Measurements from ENCODE around the gene NOS1AP.

NOS1AP gene

DNA sequence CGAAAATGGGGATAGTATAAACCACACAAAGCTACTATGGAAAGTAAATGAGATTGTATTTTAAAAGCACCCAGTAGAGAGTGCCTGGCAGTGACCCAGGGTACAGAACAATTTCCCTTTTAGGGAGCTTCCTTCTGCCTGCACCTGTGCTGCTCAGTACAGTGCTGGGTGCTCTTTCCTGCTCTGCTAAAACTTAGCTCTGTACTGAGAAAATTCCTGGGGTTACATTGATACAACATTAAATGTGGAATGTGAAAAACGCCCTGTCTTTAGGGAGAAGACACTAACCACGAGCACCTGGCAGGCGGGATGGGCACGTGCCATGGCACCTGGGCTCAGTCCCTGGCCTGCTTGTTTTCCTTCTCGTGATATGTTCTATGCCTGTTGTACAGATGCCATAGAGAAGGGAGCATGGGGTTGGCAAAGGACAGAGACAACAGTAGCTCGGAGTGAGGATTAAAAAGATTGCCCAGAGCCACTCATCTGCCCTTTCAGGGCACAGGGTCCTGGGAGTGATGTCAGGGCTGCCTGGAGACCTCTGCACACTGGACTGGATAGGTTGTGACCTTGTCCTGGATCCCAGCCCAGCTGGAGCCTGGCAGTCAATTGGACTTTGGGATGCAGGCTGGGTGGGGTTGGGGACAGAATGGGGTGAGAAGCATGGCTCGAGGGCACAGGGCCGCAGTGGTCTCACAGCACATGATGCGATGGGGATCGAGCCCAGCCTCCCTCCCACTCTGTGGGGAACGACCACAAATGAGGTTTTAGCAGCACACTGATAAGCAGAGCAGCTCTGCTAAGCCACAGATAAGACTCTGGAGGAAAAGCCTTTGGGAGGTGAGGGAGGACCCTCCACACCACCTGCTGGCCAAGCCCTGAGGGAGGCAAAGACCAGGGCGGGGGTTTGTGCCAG, 302.9 kb downstream of the NOS1AP start:
- no peak for DNase-seq

DNA sequence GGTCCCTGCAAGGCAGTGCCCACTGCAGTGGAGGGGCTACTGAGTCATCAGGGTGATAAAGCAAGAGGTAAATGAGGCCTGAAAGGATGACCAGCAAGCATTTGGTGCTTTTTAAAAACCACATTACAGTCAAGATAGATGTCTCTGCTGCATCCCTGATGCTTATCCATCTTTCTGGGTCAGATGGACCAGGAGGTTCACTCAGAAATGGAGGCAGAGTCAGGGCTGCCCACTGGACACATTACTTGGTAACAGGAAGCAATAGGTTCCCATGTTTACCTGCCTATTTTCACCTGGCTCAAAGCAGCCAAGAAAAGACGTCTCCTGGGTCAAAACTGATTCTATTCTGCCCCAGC, 303.6 kb downstream of the NOS1AP start:
- no peak for DNase-seq

DNA sequence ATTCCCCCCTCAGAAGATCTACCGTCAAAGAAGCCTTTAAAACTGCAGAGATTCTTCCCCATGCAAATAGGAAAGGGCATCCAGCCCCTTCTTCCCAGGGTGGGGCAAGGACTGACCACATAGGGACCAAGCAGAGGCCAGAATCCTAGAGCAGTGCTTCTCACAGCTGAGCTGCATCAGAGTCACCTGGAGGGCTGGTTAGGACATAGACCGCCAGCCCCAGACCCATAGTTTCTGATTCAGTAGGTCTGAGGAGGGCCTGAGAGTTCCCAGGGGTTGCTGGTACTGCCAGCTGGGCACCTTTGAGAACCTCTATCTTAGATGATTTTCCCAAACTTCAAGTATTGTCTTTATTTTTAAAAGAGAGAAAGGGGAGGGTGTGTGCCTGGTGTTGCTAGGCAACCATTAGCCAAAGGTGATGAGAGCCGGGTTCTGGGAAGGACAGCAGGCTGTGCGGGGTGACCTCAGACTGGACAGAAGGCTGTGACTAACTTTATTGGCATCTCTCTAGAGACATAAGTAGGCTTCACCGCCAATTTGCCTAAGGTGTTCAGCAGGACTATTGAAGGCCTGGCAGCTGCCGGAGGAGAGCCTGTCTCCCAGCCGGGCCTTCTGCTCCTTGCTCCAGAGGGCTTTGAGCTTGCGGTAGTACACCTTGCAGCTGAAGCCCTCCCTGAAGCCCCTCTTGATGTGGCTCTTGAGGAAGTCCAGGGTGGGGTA, 304.2 kb downstream of the NOS1AP start:
- no peak for DNase-seq

DNA sequence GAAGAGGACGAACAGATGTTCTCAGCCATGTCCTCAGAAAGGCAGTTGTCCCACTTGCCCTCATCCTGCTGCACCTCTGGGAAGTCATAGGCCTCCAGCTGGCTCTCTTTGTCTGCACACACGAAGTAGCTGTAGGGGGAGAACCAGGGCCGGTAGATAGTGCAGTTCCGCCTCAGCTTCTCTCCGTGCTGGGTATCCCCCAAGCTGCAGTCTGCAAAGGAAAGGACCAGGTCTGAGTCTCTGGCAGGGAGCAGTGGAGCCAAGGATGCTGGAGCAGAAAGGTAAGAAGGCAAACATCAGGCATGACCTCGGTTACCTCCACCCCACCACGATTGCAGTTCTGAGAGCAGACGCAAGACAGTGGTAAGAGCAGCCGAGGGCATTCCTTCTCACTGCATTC, 304.9 kb downstream of the NOS1AP start:
- no peak for DNase-seq

DNA sequence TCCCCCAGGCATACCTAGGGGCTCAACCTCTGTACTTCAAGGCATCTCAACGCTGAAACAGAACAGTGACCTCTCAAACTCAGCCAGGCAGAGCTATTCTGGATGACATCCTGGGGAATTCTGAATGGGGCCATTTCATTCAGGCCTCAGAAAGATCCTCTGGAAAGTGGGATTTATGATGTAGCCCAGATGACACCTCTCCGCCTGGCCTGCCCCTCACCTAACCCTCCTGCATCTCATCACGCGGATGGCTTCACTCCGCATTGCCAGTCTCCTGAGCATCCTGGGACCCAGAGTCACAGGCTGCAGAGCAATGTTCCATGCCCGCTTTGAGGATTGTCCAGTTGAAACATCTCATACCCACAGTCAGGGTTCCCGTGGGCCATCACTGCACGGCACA, 306.0 kb downstream of the NOS1AP start:
- DNase-seq: no peak

DNA sequence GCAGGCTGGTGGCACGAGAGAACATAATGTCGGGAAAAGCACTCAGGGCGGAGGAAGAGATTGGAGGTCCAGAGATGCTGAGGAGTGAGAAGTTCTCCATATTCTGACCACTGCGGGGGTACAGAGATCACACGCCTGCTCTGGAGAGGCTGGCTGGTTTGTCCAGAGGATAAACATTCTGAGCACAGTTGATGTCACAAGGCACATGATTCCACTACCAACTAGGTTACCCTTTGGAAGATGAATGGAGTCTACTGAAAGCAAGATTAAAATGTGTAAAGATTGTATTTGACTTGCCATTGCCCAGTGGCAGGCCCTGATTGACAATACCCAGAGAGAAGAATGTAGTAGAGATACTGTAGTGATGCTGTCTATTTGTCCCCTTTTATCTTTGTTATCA, 307.2 kb downstream of the NOS1AP start, which contains the start of gene SPATA46:
Gene SPATA46, minus strand, starts transcription at position 164 of the 400 bp plus-strand sequence. Its CDS starts 64 bp downstream, at position 100.
- DNase-seq: no peak

DNA sequence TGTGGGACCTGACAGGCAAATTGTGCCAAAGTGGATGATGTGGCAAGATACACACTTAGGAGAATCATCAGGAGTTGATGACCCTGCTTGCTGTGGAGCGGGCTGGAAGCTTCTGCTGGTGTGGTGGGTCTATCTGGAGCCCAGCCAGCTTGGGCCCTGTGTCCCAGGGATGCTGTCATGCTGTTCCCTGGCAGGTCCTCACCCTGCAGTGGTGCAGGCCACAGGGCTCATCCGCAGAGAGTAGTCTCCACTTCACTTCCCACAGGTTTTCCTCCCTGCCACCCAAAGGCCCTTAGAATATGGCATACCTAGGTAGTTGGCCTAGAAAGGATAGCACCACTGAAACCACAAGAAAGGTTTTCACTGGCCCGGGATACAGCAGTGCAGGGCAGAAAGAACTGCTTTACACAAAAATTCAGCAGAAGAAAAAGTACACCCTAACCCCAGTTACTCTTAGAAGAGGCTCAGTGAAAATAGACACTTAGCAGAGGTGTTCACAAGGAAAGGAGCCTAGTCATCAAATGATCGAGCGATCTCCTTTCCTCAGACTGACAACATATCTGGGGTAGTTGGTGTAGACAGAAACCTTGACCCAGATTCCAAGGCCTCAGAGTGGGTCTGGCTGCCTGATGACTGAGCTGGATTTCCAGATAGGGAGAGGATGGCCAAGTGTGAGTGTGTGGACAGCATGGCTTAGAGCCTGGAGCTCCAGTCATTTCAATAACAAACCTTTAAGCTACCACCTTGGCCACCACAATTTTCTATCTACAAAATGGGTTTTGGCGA, 310.8 kb downstream of the NOS1AP start:
- no peak for DNase-seq

DNA sequence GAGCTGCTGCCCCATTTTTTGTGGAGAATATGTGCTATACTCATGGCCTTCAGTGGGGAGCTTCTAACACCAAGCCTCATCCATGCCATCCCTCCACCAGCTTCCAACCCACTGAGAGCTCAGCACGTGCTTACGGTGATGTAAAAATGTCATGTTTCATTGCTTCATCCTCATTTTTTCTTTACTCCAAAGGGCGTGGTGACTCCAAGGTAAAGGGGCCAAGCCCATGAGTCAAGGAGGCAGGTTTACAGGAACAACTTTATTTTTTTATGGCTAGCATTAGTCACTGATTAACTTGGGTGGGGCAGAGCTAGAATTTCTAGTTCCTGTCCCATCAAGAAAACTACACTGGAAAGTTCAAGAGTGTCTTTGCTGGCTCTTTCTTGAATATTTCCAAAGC, 311.9 kb downstream of the NOS1AP start, which contains the start of gene C1orf226:
Gene C1orf226, plus strand, starts transcription at position 346 of the 400 bp plus-strand sequence. CDS start 174 bp downstream, outside the sequence.
- no peak for DNase-seq

DNA sequence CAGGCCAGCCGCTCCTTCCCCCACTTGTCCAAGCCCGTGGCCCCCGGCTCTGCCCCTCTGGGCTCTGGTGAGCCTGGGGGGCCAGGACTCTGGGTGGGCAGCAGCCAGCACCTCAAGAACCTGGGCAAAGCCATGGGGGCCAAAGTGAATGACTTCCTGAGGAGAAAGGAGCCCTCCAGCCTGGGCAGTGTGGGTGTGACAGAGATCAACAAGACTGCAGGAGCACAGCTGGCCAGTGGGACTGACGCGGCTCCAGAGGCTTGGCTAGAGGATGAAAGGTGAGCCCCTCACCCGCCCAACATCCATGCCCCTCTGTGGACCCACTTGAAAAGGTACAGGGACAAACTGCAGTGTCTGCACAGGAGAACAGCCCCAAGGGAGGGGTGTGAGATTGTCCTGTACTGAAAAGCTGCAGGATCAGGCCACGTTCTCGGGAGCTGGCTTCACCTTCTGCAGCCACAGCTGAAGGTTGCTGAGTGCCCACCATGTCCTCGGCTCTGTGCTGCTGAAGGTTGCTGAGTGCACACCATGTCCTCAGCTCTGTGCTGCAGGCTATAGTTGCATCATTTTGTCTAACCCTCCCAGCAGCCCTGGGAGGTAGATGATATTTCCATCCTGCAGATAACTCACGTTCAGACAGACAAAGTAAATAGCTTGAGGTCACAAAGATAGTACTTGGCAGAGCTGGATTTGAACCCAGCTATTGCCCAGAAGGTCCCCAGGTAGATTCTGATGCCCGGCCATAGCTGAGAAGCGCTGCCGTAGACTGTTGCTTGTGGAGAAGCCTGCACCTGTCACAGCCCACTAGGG, 312.7 kb downstream of the NOS1AP start:
- DNase-seq: no peak

DNA sequence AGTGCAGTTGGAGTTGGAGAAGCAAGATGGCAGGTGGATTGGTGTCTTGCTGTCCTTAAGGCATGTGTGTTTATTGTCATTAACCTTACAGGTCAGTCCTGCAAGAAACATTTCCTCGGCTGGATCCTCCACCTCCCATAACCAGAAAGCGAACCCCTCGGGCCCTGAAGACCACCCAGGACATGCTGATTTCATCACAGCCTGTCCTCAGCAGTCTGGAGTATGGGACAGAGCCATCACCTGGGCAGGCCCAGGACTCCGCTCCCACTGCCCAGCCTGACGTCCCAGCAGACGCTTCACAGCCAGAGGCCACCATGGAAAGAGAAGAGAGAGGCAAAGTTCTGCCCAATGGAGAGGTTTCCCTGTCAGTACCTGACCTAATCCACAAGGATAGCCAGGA, 313.6 kb downstream of the NOS1AP start:
- DNase-seq: no peak

DNA sequence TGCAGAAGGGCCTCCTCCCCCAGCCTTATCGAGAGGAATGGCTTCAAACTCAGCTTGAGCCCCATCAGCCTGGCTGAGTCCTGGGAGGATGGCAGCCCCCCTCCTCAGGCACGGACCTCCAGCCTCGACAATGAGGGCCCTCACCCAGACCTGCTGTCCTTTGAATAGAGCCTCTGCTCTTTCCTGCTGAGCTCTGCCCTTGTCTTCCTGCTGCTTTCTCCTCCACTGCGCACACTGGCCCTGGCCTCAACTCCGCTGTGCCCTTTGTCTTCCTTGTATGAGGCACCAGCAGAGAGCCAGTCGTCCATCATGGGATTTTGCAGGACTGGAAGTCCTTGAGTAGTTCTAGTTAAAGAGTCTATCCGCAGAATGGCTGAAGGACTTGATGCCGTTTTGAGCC, 314.0 kb downstream of the NOS1AP start:
- DNase-seq: no peak

DNA sequence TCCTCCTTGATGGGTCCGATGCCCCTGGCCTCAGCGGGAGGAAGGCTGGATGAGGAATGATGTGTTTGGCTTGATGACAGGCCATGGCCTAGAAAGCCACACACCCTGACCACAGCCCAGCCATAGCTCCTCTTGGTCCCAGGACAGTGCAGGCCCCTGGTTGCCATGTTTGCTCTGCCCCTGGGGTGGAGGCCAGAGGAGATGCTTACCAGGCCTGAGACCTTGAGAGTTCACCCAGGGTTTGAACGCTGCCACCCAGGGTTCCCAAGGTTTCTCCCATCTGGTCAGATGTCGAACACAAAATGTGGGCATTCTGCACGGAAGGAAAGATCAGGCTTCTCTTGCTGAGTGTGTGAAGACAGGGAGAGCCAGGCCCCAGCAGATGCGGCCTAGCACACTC, 314.6 kb downstream of the NOS1AP start:
- no peak for DNase-seq

DNA sequence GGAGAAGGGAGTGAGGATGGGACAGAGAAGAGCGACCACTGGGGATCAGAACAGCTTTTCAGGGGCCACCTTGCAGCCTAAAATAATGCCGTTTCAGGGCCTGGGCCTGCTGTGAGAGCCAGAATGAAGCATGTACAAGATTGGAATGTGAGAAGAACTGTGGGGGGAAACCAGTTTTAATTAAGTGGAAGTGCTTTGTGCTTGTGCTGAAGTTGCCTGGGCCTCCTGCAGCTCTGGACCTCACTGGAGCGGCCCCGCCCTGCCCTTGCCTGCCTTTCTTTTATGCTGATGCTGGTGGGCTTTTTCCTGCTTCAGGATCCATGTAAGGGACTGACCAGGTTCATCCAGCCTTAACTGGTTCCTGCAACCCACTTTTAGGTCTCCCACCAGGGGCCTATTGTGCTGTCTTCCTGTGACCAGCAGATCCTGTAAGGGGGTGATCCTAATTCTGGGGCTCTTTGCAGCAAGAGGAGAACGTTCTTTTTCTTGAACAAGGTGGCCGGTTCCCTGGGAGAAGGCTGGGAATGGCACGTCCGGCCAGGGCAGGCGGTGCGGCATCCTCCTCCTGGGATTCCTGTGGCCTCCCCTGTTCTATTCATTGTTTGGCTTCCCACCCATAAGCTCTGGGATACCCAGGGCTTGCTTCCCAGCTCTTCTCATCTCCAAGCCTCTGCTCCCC, 315.2 kb downstream of the NOS1AP start:
- no peak for DNase-seq

DNA sequence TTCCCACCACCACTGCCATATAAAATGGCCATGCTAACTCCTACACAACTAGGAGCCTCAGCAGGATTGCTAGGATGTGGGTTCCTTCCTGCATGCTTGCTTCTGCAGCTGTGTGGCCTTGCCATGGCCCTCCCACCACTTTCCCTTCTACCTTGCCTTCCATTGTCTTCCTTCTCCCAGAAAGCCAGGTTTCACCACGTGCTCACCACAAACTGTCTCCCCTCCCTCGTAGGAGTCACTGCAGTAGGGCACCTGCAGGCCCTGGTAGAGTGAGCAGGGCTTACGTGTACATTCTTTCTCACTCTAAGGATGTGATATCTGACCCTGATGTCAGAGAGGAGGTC, 315.8 kb downstream of the NOS1AP start:
- DNase-seq: no peak

DNA sequence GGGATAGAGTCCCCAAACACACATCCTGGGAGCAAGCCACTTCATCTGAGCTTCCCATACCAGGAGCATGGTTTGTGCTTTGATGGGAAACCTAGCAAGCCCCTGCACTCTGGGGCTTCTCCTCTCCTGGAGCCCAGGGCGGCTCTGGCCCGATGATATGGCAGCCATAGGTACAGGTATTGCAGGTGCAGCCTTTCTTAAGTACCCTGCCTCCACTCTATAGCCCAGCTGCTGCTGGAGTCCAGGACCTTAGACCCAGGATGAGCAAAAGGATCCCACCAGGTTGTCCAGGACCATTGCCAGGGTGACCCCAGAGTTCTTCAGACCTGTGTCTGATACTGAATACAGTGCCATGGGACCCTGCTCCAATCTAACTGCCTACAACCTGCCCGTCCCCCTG, 316.2 kb downstream of the NOS1AP start:
- DNase-seq: no peak

DNA sequence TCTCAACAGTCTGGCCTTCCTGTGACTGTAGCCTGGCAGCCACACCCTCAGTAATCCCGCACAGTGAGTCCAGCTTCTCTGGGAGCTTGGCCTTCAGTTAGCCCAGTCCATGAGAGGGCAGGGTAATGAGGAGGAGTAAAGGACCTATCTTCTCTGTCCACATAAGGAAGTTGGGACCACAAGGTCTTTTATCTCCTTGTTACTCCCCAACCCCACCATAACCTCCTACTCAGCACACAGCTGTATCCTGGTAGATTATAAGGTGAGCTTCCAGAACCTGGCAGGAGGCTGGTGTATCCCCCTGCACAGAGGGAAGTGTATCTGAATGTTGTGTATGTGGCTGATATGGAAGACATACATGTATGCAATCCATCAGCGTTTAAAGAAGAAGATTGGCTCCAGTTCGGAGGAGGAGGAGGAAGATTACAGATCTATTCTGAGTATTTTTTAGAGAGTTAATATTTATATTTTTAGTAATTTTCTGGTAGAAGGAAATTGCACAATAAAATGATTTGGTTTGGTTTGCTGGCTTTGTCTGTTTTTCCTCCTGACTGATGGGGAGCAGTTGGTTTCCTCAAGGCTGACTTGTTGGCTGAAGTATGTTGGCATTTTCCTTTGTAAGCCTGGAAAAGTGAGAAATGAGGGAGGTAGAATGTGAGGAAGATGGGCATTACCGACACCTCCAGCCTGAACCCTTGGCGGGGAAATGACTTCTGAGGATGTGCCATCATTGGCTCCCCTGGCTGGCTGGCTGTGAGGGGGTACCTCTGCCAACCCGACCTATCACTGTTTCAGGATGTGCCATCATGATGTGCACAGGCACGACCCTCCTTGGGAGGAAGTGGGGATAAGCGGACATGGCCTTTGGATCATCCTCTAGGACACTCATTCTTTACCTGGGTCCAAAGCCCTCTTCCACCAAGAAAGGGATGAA, 317.1 kb downstream of the NOS1AP start:
- DNase-seq: no peak

DNA sequence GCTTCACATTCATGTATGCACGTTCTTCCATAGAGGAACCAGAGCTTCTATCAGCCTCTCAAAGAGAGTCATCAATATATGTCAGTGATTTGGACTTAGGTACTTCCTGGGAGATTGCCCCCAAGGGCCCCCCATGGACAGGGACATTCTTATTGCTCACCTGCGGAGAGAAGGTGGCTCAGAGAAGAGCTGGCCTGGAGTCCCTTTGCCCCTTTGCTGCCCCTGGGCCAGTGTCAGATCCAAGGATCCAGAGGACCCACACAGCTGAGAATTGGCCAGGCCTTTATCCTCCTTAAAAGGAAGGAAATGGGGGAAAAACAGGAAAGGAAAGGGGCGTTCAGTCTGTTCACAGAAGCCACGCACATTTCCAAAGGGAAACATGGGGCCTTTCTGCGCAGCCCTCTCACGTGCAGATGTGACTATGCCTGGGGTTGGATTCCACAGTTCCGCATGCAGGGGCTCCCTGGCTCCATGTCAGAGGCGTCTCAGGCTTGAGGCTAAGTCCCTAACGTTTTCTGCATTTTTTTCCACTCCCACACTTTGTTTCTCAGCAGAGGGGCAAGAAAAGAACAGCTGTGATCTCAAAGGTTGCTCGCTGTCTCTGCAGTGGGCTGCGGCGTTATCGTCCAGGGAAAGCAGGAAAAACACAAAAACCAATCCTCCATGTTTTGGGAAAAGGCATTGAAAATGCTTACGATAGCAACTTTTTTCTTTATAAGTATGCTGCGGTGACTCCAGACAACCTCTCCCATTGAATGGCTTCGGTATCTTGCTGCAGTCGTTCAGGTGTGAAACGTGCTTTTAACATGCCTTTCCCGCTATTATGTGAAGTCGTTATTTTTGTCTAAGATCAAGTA, 318.0 kb downstream of the NOS1AP start:
- DNase-seq: no peak

DNA sequence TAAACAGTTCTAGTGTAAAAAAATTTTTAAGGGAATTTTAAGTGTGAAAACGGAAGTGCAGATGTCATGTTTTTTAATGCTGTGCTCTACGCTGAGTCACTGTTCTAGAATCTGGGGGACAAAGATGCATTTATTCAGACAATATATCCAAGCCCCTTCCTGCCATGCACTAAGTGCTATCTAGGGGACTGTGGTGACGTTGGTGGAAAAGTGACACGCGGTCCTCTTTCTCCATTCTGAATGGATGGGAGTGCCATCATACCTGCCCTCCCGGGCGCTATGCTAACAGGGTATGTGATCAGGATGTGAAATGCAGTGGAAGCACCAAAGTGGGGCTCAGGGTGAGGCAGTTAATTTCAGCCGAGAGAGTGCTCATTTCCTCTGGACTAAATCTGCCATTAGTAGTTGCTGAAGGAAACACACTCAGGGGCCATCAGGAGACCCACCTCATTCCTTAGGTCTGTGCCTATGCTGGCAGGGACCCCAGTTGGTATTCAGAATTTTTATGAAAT, 318.6 kb downstream of the NOS1AP start:
- DNase-seq: no peak

DNA sequence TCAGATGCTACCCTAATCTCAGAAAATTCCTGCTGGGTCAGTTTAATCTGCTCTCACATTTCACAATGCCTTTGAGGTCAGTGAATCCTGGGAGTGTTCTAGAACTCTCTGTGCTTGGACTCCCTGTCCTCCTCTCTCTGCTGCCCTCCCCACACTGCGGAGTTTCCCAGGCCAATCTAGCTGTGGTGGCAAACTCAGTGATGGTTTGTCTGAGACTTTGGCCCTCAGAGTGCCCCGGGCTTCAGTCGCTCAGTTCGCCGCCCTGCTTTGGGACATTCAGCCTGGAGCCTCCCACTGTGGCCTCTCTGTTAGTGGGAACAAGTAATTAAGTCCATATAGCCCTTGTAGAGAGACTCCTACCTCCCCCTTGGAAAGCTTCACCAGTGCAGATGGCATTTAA, 319.1 kb downstream of the NOS1AP start:
- no peak for DNase-seq
